ENCODE data around the gene PLXNA2.

DNA sequence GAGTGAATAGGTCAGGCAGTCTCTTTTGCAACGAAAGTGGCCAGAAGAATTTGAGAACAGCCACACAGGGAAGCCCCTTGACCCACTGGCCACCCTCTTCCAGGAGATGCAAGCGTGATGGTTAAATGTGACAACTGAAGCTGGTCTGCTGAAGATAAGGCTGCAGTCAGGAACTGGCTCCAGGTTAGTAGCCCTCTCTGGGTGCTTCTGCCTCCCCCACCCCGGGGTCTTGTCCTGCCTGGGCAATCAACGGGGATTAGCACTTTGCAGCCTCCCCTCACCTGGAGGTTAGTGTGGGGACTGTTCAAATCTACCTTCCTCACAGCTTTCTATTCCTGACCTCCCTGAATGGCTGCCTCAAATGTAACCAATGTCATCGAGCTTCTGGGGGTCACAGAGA, 125.9 kb downstream of the PLXNA2 start:
- TF ChIP-seq POLR2A (IDR thresholded peaks at IDR 0.05) (no peak), EP300 (IDR thresholded peaks at IDR 0.05) (no peak)
- TF ChIP-seq, protein P1, sequence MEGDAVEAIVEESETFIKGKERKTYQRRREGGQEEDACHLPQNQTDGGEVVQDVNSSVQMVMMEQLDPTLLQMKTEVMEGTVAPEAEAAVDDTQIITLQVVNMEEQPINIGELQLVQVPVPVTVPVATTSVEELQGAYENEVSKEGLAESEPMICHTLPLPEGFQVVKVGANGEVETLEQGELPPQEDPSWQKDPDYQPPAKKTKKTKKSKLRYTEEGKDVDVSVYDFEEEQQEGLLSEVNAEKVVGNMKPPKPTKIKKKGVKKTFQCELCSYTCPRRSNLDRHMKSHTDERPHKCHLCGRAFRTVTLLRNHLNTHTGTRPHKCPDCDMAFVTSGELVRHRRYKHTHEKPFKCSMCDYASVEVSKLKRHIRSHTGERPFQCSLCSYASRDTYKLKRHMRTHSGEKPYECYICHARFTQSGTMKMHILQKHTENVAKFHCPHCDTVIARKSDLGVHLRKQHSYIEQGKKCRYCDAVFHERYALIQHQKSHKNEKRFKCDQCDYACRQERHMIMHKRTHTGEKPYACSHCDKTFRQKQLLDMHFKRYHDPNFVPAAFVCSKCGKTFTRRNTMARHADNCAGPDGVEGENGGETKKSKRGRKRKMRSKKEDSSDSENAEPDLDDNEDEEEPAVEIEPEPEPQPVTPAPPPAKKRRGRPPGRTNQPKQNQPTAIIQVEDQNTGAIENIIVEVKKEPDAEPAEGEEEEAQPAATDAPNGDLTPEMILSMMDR (IDR thresholded peaks at IDR 0.05), result no peak
